Stimulated activated CD8-positive, alpha-beta memory T cell treated with anti-CD3 and anti-CD28 coated beads, Interleukin-4, amount 100 ng/mL, for 24 hours (primary cell): Measurements from ENCODE around the gene GRB10.
"Not testable (repeated sequence)": the region's sequence is repeated elsewhere in the genome, so short reads cannot be mapped to it uniquely, and the experiment has no call there.

ENCODE experiments used
- DNase-seq: peaks from one replicate; pipeline ENCODE4 v3.0.0-alpha.2; 2020; ENCODE audit warnings: low read depth

Gene GRB10

DNA sequence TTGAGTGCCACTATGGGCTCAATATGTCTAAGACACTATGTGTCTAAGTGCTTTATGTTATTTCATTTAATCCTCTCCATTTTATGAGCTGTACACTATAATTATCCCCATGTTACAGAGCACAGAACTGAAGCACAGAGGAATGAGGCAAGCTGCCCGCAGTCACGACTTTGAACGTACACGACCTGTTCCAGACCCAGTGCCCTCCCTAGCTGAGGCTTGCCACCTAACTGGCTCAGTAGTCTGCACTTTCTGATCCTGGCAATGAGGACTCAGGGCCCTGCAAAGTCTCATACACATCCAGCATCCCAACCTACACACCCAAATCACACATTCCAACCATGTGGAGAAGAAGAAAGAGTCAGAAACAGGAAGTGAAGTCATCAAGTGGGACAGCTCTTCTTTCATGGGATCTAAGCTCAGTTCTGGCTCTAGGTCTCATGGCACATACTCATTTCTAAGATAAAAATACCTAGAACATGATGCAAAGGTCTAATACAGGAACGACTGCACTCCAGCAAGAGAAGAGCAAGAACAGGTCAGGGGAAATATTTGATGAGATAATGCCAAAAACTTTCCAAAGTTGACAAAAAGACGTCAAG is 175.1 kb downstream of the GRB10 start:
- DNase-seq: no peak

DNA sequence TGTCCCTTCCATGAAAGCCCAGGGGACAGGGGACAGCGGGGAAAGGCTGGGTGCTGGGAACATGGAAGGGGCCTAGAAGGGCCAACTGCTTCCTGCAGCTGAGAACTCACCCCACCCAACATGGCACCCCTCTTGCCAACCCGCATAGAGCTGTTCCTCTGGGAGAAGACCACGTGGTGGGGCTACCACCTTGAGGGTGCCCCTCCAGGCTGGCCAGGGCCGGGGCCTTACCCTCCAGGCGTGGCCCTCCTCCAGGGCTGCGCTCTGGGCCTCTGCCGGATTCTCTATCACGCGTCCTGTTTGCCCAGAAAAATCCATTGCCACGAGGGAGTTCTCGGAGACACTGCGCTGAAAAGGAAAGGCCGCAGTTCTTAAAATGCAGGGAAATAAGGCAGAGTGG is 177.6 kb downstream of the GRB10 start:
- DNase-seq: no peak

- DNase-seq: no peak
Measured at GRCh38 chr7:50603287-50603686, 179.4 kb downstream of the GRB10 start.

DNA sequence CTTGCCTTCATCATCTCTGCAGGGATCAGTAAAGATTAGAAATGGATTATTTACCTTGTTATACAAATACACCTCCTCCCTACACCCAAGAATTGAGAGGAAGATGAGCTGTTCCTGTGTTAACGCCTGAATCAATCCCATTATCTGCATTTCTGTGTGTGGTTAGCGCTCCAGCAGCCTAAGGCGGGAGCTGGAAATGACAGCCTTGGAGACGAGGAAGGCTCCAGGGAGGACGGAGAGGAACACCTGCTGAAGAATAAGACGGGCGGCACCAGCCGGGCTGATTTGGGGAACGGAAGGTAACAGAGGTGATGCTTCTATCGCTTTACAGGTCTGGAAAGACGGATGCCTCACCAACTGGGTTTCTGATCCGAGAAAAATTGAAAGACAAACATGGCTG is 183.3 kb downstream of the GRB10 start:
- no peak for DNase-seq

GRCh38 chr7:50598460-50599343 is 184.0 kb downstream of the GRB10 start:
- no peak for DNase-seq

GRCh38 chr7:50596484-50596883 is 186.2 kb downstream of the GRB10 start:
- DNase-seq: no peak

- DNase-seq: no peak
Measured at GRCh38 chr7:50595491-50596102, 187.1 kb downstream of the GRB10 start.

DNA sequence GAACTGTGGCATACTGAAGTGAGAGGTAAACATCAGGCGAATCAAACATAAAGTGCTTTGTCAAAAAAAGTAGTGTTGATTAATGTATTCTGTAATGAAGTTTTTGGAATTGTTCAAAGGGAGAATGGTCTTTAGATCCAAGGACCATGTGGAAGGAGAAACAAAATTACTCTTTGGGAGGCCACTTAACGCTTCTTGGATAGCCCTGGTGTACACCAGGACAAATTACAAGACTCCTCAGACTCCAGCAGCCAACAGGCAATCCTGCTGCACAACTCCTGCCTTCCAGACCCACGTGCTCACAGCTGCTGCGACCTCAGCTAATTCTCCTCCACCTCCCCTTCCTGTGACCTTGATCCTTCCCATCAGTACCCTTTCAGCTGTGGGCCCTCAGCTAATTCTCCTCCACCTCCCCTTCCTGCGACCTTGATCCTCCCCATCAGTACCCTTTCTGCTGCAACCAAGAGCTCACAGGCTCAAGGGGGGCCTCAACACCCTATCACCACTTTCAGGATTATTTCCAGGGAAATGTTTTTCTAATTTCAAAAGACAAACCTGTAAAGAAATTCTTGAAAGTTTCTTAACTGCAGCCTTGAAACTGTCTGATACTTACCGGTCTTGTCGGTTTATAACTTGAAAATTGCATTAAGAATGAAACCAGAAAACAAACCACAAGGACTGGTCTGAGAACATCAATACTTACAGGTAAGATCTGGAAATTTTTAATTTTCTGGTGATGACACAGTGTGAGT is 187.8 kb downstream of the GRB10 start:
- DNase-seq: no peak

GRCh38 chr7:50594136-50594535 is 188.6 kb downstream of the GRB10 start:
- DNase-seq: no peak

- DNase-seq: no peak
Measured at GRCh38 chr7:50592940-50593339, 189.8 kb downstream of the GRB10 start.

GRCh38 chr7:50591480-50592438 is 190.9 kb downstream of the GRB10 start:
- no peak for DNase-seq

GRCh38 chr7:50591098-50591479 is 191.6 kb downstream of the GRB10 start:
- DNase-seq: no peak

DNA sequence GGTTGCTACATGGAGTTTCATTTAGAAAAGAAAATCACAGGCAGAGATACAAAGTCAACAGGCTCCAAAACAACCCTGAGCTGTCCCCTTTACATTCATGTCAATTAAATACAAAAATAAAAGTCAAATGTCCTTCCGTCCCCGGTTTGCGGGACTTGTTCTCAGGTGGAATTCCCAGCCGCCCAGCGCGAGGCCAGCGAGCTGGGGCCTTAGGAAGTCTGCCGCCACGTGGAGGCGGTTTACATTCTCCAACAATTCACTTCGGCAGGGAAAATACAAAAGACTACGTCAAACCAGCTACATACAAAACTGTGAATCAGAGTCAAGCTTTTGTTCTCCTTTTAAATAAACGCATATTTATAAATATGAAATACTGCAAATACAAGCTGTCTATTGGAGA is 192.2 kb downstream of the GRB10 start:
- DNase-seq: no peak

DNA sequence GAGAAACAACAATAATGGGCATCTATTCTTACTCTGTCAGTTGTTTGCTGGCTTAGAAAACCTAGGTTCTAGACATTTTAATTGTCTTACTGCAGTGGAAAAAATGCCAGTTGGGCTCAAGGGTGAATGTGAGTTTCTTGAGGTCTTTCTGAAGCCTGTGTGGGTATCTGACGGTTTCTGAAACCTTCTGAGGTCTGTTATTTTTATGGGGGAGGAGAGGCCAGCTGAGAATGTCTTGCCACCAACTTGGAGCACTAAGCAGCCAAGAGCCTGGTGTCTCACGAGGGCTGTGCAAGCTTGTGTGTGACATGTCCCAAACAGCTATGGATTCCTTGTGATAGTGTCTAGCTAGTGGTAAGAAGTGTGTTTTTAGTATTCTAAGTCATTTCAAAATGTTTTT is 193.3 kb downstream of the GRB10 start:
- DNase-seq: no peak

DNA sequence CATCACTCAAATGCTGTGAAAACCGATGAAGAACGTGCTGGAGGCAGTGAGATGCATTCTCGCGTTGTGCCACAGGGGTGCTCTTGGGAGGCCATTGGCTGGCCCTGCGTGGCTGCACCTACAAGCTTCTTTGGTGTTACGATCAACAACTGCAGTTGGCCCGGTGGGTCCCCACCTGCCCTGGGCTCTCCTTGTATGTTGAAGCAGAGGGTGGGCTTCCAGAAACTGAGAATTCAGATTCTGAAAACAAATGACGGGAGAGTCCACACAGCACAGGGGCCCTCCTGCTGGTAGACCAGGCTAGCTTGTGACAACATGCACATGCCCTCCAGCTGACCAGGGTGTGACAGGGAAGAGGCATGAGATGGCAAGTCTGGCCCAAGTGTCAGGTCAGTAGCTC is 193.8 kb downstream of the GRB10 start:
- DNase-seq: no peak

DNA sequence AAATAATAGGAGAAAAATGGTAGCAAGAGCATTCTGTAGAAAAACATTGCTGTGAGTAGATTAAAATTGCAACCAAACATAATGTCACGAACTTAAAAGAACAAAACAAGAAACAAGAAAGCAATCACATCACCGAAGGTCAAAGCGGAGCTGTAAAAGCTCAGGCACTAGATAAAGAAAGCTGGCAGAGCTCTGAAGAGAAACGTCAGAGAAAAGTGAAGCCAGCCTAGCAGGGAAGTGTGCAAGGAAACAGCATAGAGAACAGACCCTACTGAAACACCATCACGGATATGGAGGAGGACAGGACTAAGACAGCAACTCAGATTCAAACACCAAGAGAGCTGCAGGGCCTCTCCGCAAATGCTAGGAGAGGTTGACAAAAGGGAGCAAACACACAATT is 195.0 kb downstream of the GRB10 start:
- DNase-seq: no peak

DNA sequence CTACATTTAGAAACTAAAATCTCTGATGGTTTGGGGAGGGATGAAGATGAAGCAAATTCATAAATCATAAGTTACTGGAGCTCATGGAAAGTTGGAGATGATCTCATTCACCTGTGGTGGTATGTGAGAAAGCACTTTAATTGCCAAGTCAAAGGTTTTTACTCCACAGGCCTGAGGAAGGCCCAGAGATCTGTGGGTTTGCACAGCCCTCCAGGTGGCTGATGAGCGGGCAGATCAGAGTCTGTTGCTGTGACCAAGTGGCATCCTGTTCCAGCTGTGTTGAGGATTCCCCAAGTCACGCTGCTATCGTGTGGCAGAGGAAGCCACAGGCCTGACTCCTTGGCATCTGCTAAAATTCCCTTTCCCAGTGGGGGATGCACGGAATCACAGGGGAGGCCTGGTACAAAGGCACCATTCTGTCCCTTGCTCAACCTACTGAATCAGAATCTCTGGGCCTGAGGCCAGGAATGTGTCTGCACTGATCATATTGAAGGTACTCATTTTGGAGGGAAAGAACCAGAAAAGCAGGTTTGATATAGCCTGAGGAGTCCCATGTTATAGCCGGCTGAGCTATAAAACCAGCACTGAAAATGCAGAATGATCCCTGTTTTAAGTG is 197.8 kb downstream of the GRB10 start:
- DNase-seq: no peak

- DNase-seq: no peak
Measured at GRCh38 chr7:50584386-50584785, 198.3 kb downstream of the GRB10 start.

GRCh38 chr7:50583295-50583694 is 199.4 kb downstream of the GRB10 start:
- DNase-seq: not testable (repeated sequence)

- DNase-seq: not testable (repeated sequence)
Measured at GRCh38 chr7:50582271-50582670, 200.4 kb downstream of the GRB10 start.

GRCh38 chr7:50580666-50581065 is 202.0 kb downstream of the GRB10 start:
- DNase-seq: not testable (repeated sequence)
